Activated T-cell treated with anti-CD3 and anti-CD28 coated beads for 24 hours (primary cell): Measurements from ENCODE around the gene DTD2.

Source experiments
- DNase-seq: peaks from one replicate; pipeline ENCODE4 v3.0.0-alpha.2; 2020; ENCODE audit warnings: low read depth

DTD2 gene

DNA sequence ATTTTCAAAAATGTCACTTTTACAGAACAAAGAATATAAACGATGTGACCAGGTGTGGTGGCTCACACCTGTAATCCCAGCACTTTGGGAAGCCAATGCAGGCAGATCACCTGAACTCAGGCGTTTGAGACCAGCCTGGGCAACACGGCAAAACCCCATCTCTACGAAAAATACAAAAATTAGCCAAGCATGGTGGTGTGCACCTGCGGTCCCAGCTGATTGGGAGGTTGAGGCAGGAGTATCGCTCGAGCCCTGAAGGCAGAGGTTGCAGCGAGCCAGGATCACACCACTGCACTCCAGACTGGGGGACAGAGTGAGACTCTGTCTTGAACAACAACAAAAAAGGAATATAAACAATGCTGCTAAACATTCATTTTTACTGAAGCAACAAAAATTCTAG, 52.2 kb downstream of the DTD2 start:
- no peak for DNase-seq

DNA sequence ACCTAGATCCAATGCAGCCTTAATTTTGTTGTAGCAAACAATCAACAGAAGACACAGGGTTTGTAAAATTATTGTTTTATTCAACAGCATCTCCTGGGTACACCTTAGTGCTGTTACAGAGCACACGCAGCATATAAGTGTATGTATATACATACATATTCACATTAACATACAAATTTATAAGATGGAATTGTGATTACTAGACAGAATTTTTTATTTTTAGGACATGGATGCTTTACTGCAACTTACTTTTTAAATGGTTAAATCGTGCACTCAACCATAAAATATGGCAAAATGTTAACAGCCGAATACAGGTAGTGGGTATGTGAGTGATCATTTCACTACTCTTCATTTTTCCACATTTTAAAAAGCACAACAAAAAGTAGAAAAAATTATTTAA, 53.6 kb downstream of the DTD2 start:
- DNase-seq = no peak

DNA sequence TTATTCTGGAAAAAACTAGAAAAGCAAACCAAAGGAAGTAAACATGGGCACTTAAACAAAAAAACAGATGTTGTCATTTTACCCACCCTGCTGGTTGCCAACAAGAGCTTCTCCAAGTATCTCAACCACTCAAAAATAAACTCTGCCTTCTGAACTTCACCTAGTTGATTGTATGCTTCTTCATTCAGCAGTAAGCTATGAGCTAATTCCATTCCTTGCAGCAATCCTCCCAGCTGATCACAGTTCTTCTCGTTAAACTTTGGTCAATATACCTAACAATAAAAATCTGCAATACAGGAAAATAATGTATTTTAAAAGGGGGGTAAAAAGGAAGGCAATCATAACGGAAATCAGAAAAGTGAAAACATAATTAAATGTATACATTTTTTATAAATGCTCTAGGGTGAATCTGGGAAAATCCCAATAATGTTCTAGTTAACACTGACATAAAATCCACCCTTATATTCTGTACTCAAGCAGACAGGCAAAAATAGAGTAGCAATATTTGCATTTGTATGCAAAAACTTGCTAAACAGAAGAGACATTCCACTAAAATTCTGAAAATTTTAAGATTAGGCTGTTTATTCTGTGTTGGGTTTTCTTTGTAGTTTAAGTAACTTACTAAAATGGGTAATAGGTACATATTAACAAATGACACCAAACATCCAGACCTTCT, 54.4 kb downstream of the DTD2 start:
- no peak for DNase-seq

DNA sequence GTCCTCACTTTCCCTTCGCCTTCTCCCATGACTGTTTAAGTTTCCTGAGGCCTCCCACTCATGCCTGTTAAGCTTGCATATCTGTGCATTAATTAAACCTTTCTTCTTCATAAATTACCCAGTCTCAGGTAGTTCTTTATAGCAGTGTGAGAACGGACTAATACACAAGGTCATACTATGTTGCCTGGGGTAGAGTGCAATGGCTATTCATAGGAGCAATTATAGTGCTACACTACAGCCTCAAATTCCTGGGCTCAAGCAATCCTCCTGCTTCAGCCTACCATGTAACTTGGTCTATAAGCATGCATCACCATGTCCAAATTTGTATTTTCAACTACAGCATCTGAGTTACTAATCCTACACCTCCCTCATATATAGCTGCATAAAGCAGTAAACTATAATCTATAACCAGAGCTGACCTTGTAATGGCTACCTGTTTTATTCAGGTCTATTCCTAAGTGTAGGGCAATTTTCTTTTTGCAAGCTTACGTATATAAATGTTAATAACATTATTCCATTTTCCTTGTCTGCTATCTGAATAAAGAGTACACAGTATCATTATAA, 55.9 kb downstream of the DTD2 start:
- DNase-seq = no peak

- no peak for DNase-seq
These were observed 57.2 kb downstream of the DTD2 start for GRCh38 chr14:31400031-31400638.
